IMR-90 (cell line): ENCODE measurements around the gene HSPB7.

Source experiments
- CHD1 ChIP-seq: IDR thresholded peaks from 2 replicates; pipeline ENCODE4 v1.6.1; 2012; ENCODE audit warnings: low read depth, low read length, improper control_type of control experiment
- POLR2A ChIP-seq: IDR thresholded peaks from 2 replicates; pipeline ENCODE4 v1.6.1; 2012; ENCODE audit warnings: mild to moderate bottlenecking, low read depth, low read length
- RFX5 ChIP-seq: IDR thresholded peaks from 2 replicates; pipeline ENCODE4 v1.8.0; 2012; ENCODE audit warnings: low read depth, mild to moderate bottlenecking, low read length, moderate library complexity
- SMC3 ChIP-seq: fragments of 150-350 bp; IDR thresholded peaks from 2 replicates; pipeline ENCODE4 v1.6.1; 2016; ENCODE audit warnings: low read depth, mild to moderate bottlenecking, antibody characterized with exemption, low read length, moderate library complexity
- TF ChIP-seq, protein P1 (sequence below): conservative IDR thresholded peaks from 2 replicates; pipeline ENCODE4 v1.5.1; 2012; ENCODE audit warnings: mild to moderate bottlenecking, low read depth, low read length, improper control_type of control experiment
- TF ChIP-seq, protein P2 (sequence below): fragments of 150-350 bp; IDR thresholded peaks from 2 replicates; pipeline ENCODE4 v1.6.1; 2017; ENCODE audit warnings: mild to moderate bottlenecking, antibody characterized with exemption, low read length, low read depth

DNA sequence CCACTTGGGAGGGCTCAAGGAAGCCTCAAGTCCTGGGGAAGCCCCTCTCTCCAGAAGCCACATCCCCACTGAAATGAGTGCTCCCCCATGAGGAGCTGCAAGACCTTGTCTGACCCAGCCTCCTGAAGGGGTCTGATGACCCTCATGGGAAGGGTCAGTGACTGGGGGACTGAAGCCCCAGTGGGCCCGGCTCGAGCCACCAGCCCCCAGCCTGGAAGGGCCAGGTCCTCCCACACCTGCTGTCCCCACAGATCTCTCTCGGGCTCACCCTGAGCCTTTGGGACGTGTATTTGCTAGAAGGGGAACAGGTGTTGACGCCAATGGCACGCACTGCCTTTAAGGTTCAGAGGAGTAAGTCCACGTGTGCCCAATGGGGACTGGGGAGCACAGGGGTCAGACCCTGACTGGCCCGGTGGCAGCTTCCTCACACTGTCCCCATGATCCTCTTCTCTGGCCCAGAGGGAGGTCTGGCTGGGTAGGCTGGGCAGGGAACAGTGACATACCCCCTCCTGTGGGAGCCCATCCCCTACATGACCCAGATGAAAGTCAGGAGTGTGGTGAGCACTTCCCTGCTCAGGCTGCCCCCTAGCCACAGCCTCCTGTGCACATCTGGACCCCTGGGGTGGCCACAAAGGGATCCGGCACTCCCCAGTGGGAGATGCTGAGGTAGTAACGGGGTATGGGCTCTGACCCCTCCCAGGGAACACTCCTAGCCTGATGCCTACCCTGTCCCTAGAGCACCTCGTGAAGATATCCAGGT lies 26.2 kb downstream of the HSPB7 start:
- TF ChIP-seq SMC3 (no peak), POLR2A (no peak), CHD1 (no peak), RFX5 (no peak)
- TF ChIP-seq, protein P1, sequence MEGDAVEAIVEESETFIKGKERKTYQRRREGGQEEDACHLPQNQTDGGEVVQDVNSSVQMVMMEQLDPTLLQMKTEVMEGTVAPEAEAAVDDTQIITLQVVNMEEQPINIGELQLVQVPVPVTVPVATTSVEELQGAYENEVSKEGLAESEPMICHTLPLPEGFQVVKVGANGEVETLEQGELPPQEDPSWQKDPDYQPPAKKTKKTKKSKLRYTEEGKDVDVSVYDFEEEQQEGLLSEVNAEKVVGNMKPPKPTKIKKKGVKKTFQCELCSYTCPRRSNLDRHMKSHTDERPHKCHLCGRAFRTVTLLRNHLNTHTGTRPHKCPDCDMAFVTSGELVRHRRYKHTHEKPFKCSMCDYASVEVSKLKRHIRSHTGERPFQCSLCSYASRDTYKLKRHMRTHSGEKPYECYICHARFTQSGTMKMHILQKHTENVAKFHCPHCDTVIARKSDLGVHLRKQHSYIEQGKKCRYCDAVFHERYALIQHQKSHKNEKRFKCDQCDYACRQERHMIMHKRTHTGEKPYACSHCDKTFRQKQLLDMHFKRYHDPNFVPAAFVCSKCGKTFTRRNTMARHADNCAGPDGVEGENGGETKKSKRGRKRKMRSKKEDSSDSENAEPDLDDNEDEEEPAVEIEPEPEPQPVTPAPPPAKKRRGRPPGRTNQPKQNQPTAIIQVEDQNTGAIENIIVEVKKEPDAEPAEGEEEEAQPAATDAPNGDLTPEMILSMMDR = no peak
- TF ChIP-seq, protein P2, sequence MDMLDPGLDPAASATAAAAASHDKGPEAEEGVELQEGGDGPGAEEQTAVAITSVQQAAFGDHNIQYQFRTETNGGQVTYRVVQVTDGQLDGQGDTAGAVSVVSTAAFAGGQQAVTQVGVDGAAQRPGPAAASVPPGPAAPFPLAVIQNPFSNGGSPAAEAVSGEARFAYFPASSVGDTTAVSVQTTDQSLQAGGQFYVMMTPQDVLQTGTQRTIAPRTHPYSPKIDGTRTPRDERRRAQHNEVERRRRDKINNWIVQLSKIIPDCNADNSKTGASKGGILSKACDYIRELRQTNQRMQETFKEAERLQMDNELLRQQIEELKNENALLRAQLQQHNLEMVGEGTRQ = no peak
